SK-N-SH (cell line): Measurements from ENCODE around the gene FRMD5. TPM values are rescaled to one million over a fixed set of nuclear protein-coding genes. Genes with fewer than 3 reads are reported as not detected.
A peak's percentile ranks its signal among the peaks of the same experiment; 100 is the strongest.

Experiments used
- CTCF ChIA-PET: fragments of 300-600, 350-600 bp; formaldehyde crosslinking; extraction: SDS; loops from one replicate; lab custom pipeline; 2021; lab: Yijun Ruan, JAX
- POLR2A ChIA-PET: fragments of 350-600 bp; sonication (Branson Sonifier 250); formaldehyde crosslinking; extraction: SDS; loops from one replicate; lab custom pipeline; 2020; ENCODE audit warnings: antibody characterized with exemption, inconsistent platforms; lab: Yijun Ruan, JAX
- DNase-seq: peaks from one replicate; pipeline ENCODE4 v3.0.0; 2012
- H2AFZ ChIP-seq: fragments of 200-600 bp; sonication (generic); 2 replicates; pipeline ENCODE4 v1.8.1; 2016; ENCODE audit warnings: antibody characterized with exemption, mild to moderate bottlenecking, low read depth
- H3F3A ChIP-seq: fragments of 200-600 bp; sonication (generic); replicated peaks from 2 replicates; pipeline ENCODE3; 2016; ENCODE audit warnings: antibody characterized with exemption, mild to moderate bottlenecking; ENCODE audit not compliant: insufficient read depth
- H3K27ac ChIP-seq, 2 experiments: fragments of 200-500 bp in 1 of 2; fragments of 200-600 bp in 1 of 2; sonication (Bioruptor generic) in 1 of 2; sonication (generic), shearing (Covaris generic) in 1 of 2; 2 replicates each; pipeline versions ENCODE4 v1.5.1 to v1.6.1; 2014 to 2016; ENCODE audit warnings: low read depth in 2 of 2, inconsistent platforms in 1 of 2, low read length in 1 of 2, mild to moderate bottlenecking in 1 of 2, mixed read lengths in 1 of 2
- H3K27me3 ChIP-seq: fragments of 200-600 bp; sonication (generic), shearing (Covaris generic); 2 replicates; pipeline ENCODE4 v1.6.1; 2016; ENCODE audit warnings: mixed run types; ENCODE audit not compliant: insufficient read depth
- H3K36me3 ChIP-seq, 2 experiments: fragments of 200-500 bp in 1 of 2; fragments of 200-600 bp in 1 of 2; sonication (Bioruptor generic) in 1 of 2; sonication (generic) in 1 of 2; replicated peaks in 1 of 2; 2 replicates each; pipeline versions ENCODE3 to v1.5.1; 2014 to 2016; ENCODE audit warnings: low read length in 1 of 2, mild to moderate bottlenecking in 1 of 2; ENCODE audit not compliant: insufficient read depth in 2 of 2, control insufficient read depth in 1 of 2
- H3K4me1 ChIP-seq, 2 experiments: fragments of 200-500 bp in 1 of 2; fragments of 200-600 bp in 1 of 2; sonication (Bioruptor generic) in 1 of 2; sonication (generic), shearing (Covaris generic) in 1 of 2; 2 replicates each; pipeline versions ENCODE4 v1.5.1 to v1.6.1; 2014 to 2016; ENCODE audit warnings: low read depth in 1 of 2, low read length in 1 of 2, mixed run types in 1 of 2; ENCODE audit not compliant: insufficient read depth in 2 of 2, control insufficient read depth in 1 of 2
- H3K4me2 ChIP-seq: fragments of 200-600 bp; sonication (generic), shearing (Covaris generic); 2 replicates; pipeline ENCODE4 v1.6.1; 2017; ENCODE audit warnings: mixed run types
- H3K4me3 ChIP-seq, 2 experiments: fragments of 200-500 bp in 1 of 2; fragments of 200-600 bp in 1 of 2; sonication (Bioruptor generic) in 1 of 2; sonication (generic), shearing (Covaris generic) in 1 of 2; 2 replicates each; pipeline versions ENCODE4 v1.5.1 to v1.8.1; 2014 to 2016; ENCODE audit warnings: low read depth in 2 of 2, inconsistent platforms in 1 of 2, low read length in 1 of 2, mild to moderate bottlenecking in 1 of 2, mixed read lengths in 1 of 2, moderate library complexity in 1 of 2
- H3K79me2 ChIP-seq: fragments of 200-600 bp; sonication (generic); 2 replicates; pipeline ENCODE4 v1.8.1; 2017; ENCODE audit warnings: mild to moderate bottlenecking; ENCODE audit not compliant: insufficient read depth
- H3K9ac ChIP-seq: fragments of 200-600 bp; sonication (generic); 2 replicates; pipeline ENCODE4 v1.6.1; 2017; ENCODE audit warnings: mixed run types
- H3K9me2 ChIP-seq: fragments of 200-600 bp; sonication (generic); 2 replicates; pipeline ENCODE4 v1.6.1; 2017; ENCODE audit warnings: mixed run types
- H3K9me3 ChIP-seq: fragments of 200-600 bp; sonication (generic); 2 replicates; pipeline ENCODE4 v1.6.1; 2017; ENCODE audit warnings: mixed run types, mild to moderate bottlenecking, moderate library complexity
- H4K20me1 ChIP-seq: fragments of 200-600 bp; sonication (generic); 2 replicates; pipeline ENCODE4 v1.6.1; 2017; ENCODE audit warnings: mild to moderate bottlenecking, mixed run types; ENCODE audit not compliant: insufficient read depth
- ELF1 ChIP-seq: IDR thresholded peaks from 2 replicates; pipeline ENCODE4 v1.4.0; 2012
- EP300 ChIP-seq, 2 experiments: IDR thresholded peaks; 2 replicates each; pipeline versions ENCODE4 v1.4.0 to v1.6.1; 2012; ENCODE audit warnings: borderline replicate concordance in 1 of 2, low read depth in 1 of 2, low read length in 1 of 2
- EZH2phosphoT487 ChIP-seq: fragments of 200-600 bp; sonication (generic); IDR thresholded peaks from 2 replicates; pipeline ENCODE4 v1.6.1; 2017; ENCODE audit warnings: low read depth, mixed run types, mild to moderate bottlenecking, antibody characterized with exemption, moderate library complexity, borderline replicate concordance
- FOXM1 ChIP-seq: IDR thresholded peaks from 2 replicates; pipeline ENCODE4 v1.4.0; 2012; ENCODE audit warnings: low read depth, mild to moderate bottlenecking
- GATA2 ChIP-seq: sonication (generic); formaldehyde crosslinking; IDR thresholded peaks from 2 replicates; pipeline ENCODE4 v1.5.0; 2020; ENCODE audit warnings: mild to moderate bottlenecking, missing genetic modification reagents
- JUND ChIP-seq: IDR thresholded peaks from 2 replicates; pipeline ENCODE4 v1.4.0; 2012
- MXI1 ChIP-seq: IDR thresholded peaks from 2 replicates; pipeline ENCODE4 v1.6.1; 2012; ENCODE audit warnings: mild to moderate bottlenecking, low read depth, low read length, improper control_type of control experiment
- NFIC ChIP-seq: IDR thresholded peaks from 2 replicates; pipeline ENCODE4 v1.4.0; 2012; ENCODE audit warnings: borderline replicate concordance
- POLR2AphosphoS5 ChIP-seq: IDR thresholded peaks from 2 replicates; pipeline ENCODE4 v1.6.1; 2012; ENCODE audit warnings: low read depth, low read length
- RFX5 ChIP-seq: IDR thresholded peaks from 2 replicates; pipeline ENCODE4 v1.6.1; 2012; ENCODE audit warnings: mild to moderate bottlenecking, improper control_type of control experiment, low read length
- SMC3 ChIP-seq: IDR thresholded peaks from 2 replicates; pipeline ENCODE4 v1.6.1; 2012; ENCODE audit warnings: low read depth, low read length, improper control_type of control experiment
- ZBTB33 ChIP-seq: IDR thresholded peaks from 2 replicates; pipeline ENCODE4 v1.4.0; 2012; ENCODE audit warnings: low read depth, borderline replicate concordance
- WGBS: methylation state at CpG from one replicate; pipeline ENCODE4 v1.1.6; 2017; ENCODE audit warnings: low lambda C conversion rate; 5-methylcytosine and 5-hydroxymethylcytosine counted together
- polyA plus RNA-seq, 3 experiments: library from polyadenylated mRNA; depleted of rRNA; stranded (reverse); fragments of >200 nt; gene quantifications; 2 replicates each; pipeline ENCODE4 v1.2.3, GENCODE V29; 2012
- TF ChIP-seq, protein P1 (sequence below): IDR thresholded peaks from 2 replicates; pipeline ENCODE4 v1.6.1; 2012; ENCODE audit warnings: mild to moderate bottlenecking, low read depth, low read length, moderate library complexity

FRMD5 gene
- polyA plus RNA-seq, 1 of the 3 experiments (the other 2 are of a cell fraction), result 24.8 TPM

DNA sequence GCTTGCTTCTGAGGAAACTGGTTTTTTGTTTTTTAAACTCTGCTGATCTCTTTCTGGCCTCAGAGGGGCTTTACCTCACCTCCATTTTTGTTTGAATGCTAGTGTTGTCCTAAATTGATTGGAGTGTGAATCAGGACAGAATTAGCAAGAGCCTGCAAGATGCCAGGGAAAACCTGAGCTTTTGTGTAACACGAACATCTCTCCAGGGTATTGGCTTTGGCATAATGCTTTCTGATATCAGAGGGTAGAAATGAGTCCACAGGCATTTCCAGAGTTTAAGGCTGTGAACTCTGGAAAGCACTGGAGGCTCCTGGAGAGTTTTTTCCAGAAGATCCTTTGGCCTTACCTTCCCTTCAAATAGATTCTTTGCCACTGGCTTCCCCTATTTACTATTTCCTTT, 281.1 kb downstream of the FRMD5 start:
- H3F3A ChIP-seq, result peaks cover 41% of the 10 kb centered on the region
- H3K4me1 ChIP-seq, result peaks cover 5 to 40% of the 10 kb centered on the region in 2 experiments; a peak in 3 of 4 replicates
- no peak for DNase-seq
- H3K27ac ChIP-seq, result peak overlapping the region; percentile 18 to 99; a peak in 3 of 4 replicates
- H3K36me3 ChIP-seq, result peaks cover 21 to 22% of the 10 kb centered on the region in 2 experiments
- TF ChIP-seq, protein P1, sequence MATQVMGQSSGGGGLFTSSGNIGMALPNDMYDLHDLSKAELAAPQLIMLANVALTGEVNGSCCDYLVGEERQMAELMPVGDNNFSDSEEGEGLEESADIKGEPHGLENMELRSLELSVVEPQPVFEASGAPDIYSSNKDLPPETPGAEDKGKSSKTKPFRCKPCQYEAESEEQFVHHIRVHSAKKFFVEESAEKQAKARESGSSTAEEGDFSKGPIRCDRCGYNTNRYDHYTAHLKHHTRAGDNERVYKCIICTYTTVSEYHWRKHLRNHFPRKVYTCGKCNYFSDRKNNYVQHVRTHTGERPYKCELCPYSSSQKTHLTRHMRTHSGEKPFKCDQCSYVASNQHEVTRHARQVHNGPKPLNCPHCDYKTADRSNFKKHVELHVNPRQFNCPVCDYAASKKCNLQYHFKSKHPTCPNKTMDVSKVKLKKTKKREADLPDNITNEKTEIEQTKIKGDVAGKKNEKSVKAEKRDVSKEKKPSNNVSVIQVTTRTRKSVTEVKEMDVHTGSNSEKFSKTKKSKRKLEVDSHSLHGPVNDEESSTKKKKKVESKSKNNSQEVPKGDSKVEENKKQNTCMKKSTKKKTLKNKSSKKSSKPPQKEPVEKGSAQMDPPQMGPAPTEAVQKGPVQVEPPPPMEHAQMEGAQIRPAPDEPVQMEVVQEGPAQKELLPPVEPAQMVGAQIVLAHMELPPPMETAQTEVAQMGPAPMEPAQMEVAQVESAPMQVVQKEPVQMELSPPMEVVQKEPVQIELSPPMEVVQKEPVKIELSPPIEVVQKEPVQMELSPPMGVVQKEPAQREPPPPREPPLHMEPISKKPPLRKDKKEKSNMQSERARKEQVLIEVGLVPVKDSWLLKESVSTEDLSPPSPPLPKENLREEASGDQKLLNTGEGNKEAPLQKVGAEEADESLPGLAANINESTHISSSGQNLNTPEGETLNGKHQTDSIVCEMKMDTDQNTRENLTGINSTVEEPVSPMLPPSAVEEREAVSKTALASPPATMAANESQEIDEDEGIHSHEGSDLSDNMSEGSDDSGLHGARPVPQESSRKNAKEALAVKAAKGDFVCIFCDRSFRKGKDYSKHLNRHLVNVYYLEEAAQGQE, result no peak
- TF ChIP-seq NFIC, result no peak
- TF ChIP-seq GATA2 (CRISPR knock-in tag), result no peak
- TF ChIP-seq ZBTB33, result no peak
- no peak for TF ChIP-seq MXI1
- H3K9me3 ChIP-seq, result no peaks in the 10 kb centered on the region
- CTCF ChIA-PET, result interaction anchor here (1.1 to 8.7 kb wide), 3 partner anchors 9 to 305 kb away, joined by 4 to 57 read pairs (median 4); no protein-coding TSS in a partner anchor
- H3K79me2 ChIP-seq, result no peaks in the 10 kb centered on the region
- peak overlapping the region; percentile 40; the same call in 1 of the 2 replicates for H3K9ac ChIP-seq
- POLR2A ChIA-PET, result no interaction called here
- H2AFZ ChIP-seq, result no peak overlapping the region
- peak overlapping the region; percentile 29; the same call in 1 of the 2 replicates for H3K4me2 ChIP-seq
- no peaks in the 10 kb centered on the region for H4K20me1 ChIP-seq
- H3K27me3 ChIP-seq, result no peaks in the 10 kb centered on the region
- H3K9me2 ChIP-seq, result no peaks in the 10 kb centered on the region
- H3K4me3 ChIP-seq, result no peak overlapping the region
- whole genome bisulfite sequencing, result 69% methylated on average over 1 of the region's 1 CpG

GRCh38 chr15:43913026-43913780, 281.9 kb downstream of the FRMD5 start:
- H3K9me3 ChIP-seq, result no peaks in the 10 kb centered on the region
- H3K36me3 ChIP-seq, result peaks cover 15 to 20% of the 10 kb centered on the region in 2 experiments
- H3K4me1 ChIP-seq, result peaks cover 5 to 40% of the 10 kb centered on the region in 2 experiments; a peak in 3 of 4 replicates
- peaks cover 41% of the 10 kb centered on the region for H3F3A ChIP-seq
- no peak overlapping the region for H3K4me3 ChIP-seq
- H3K27me3 ChIP-seq, result no peaks in the 10 kb centered on the region
- H3K4me2 ChIP-seq, result peak overlapping the region; percentile 74
- no peaks in the 10 kb centered on the region for H3K79me2 ChIP-seq
- ChIA-PET POLR2A (no interaction called here), CTCF (interaction anchor here (1.1 to 8.7 kb wide), 3 partner anchors 8 to 306 kb away, joined by 4 to 57 read pairs (median 4); no protein-coding TSS in a partner anchor)
- no peak overlapping the region for H2AFZ ChIP-seq
- WGBS, result 14% methylated on average over 1 of the region's 1 CpG
- no peaks in the 10 kb centered on the region for H3K9me2 ChIP-seq
- peak overlapping the region; percentile 47; the same call in 1 of the 2 replicates for H3K9ac ChIP-seq
- no peaks in the 10 kb centered on the region for H4K20me1 ChIP-seq
- no peak for DNase-seq
- H3K27ac ChIP-seq, result peak overlapping the region; percentile 18 to 99; a peak in 3 of 4 replicates
- TF ChIP-seq SMC3 (no peak), POLR2AphosphoS5 (peak; percentile 53; the same call in 1 of the 2 replicates), RFX5 (no peak), EP300 (IDR thresholded peaks at IDR 0.05; ENCODE audit: borderline replicate concordance in 1 of 2, low read depth in 1 of 2, low read length in 1 of 2) (peak in 1 of 2 experiments; percentile 95; a peak in 2 of 4 replicates), GATA2 (CRISPR knock-in tag) (no peak), ELF1 (0 out of 2 replicates have a peak, but pooled peaks have one; percentile 22), ZBTB33 (peak; percentile 60; the same call in 1 of the 2 replicates), NFIC (peak; percentile 68), EZH2phosphoT487 (no peak), JUND (peak; percentile 98), FOXM1 (0 out of 2 replicates have a peak, but pooled peaks have one; percentile 54)
